ENCODE data around the gene MCAM.
A peak's percentile ranks its signal among the peaks of the same experiment; 100 is the strongest.

MCAM gene

GRCh38 chr11:119320776-119321524 is 4.0 kb upstream of the MCAM start:
- FAIRE-seq (peak; percentile 85), DNase-seq (ENCODE audit: insufficient read length) (peak; percentile 80)
- TF ChIP-seq POLR2AphosphoS5 (IDR thresholded peaks at IDR 0.05; ENCODE audit: low read depth, low read length) = peak; percentile 57
- TF ChIP-seq TAF1 (IDR thresholded peaks at IDR 0.05; ENCODE audit: borderline replicate concordance, low read depth, low read length) = peak; percentile 61; the same call in 1 of the 2 replicates
- peak; percentile 75 for TF ChIP-seq POLR2A (IDR thresholded peaks at IDR 0.05; ENCODE audit: low read depth, low read length)

GRCh38 chr11:119320240-119320775 is 3.4 kb upstream of the MCAM start:
- DNase-seq (ENCODE audit: insufficient read length) (no peak), FAIRE-seq (no peak)
- no peak for TF ChIP-seq POLR2A (IDR thresholded peaks at IDR 0.05; ENCODE audit: low read depth, low read length)
- TF ChIP-seq POLR2AphosphoS5 (IDR thresholded peaks at IDR 0.05; ENCODE audit: low read depth, low read length) = no peak
- TF ChIP-seq TAF1 (IDR thresholded peaks at IDR 0.05; ENCODE audit: borderline replicate concordance, low read depth, low read length) = no peak

DNA sequence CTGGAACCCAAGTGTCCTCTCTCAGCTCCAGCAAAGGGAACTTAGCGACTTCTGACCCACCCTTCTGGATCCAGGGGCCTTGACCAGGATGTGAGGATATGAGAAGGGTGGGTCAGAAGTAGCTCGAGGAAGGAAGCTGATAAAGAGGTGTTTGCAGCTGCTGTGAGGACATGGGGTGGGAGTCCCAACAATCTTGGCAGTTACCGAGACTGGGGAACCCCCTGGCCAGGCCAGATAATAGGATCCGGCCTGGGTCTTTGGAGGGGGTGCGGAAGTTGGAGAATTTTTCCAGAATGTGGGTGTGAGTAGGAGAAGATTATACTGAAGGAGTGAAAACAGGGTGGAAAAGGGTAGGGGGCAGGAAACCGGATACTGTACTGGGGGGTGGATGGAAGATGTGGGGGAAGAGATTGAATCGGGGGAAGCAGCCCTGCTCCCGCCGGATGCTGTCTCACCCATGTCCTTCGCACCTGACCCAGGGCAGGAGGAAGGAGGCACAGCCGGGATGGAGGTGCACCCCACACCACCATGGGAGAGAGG is 2.8 kb upstream of the MCAM start:
- peak; percentile 48 for FAIRE-seq

DNA sequence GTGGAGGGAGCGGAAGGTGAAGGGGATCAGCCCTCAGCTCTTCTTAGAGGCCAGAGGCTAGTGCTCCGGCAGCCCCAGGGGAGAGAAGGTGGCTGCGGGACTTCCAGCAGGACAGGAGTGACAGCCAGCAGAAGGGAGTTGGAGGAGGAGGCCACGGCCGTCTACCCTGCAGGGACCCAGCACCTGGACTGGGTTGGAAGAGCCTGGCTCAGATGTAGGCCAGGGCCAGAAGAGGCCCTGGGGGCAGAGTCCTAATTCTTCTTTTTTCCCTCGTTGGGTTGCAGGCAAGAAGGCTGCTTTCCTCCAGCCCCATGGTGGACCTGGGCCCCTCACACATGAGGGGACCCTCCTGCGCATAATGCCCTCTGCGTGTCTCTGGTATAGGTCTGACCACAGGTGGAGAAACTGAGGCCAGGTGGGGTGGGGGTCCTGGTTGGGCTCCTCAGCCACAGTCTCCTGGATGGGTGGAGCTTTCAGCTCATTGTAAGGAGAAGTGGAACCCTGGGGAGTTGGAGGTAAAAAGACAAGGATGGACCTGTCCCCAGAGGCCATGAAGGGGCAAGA is 2.3 kb upstream of the MCAM start:
- FAIRE-seq (no peak), DNase-seq (ENCODE audit: insufficient read length) (no peak)
- TF ChIP-seq TAF1 (IDR thresholded peaks at IDR 0.05; ENCODE audit: borderline replicate concordance, low read depth, low read length) (no peak), POLR2AphosphoS5 (IDR thresholded peaks at IDR 0.05; ENCODE audit: low read depth, low read length) (no peak), POLR2A (IDR thresholded peaks at IDR 0.05; ENCODE audit: low read depth, low read length) (no peak)

More for the DNA sequence above, 2.8 kb upstream of the MCAM start:
- DNase-seq (ENCODE audit: insufficient read length) = no peak
- no peak for TF ChIP-seq POLR2A (IDR thresholded peaks at IDR 0.05; ENCODE audit: low read depth, low read length)
- no peak for TF ChIP-seq TAF1 (IDR thresholded peaks at IDR 0.05; ENCODE audit: borderline replicate concordance, low read depth, low read length)
- TF ChIP-seq POLR2AphosphoS5 (IDR thresholded peaks at IDR 0.05; ENCODE audit: low read depth, low read length) = no peak

GRCh38 chr11:119318240-119319135 is 1.6 kb upstream of the MCAM start:
- DNase-seq (ENCODE audit: insufficient read length) = peak; percentile 58

DNA sequence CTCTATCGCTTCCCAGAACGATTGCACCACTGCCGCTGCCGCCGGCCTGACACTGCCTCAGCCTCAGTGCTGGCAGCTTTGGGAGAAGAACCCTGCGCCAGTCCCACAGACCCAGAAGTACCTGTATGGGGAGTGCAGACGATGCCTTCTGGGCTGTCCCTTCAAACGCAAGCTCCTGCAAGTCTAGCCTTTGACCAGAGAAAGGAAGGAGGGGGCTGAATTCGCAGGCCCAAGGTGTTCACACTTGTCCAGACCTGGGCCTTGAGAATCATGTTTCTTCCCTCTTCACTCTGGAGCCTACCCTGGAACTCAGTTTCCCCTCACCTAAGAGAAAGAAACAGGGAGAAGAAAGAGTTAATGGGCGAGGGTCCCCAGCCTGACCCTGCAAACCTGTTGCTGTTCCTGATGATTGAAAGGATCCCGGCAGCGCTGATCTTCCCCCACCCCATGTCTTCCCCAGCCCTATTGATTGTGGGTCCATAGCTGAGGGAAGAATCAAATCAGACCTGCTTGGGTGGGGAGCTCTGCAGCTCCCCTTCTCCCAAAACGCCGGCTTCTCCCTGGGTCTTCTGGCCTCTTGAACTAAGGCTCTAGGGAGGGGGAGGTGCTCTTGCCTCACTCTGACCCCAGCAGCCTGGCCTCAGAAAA is 786 bp upstream of the MCAM start:
- no peak for TF ChIP-seq POLR2AphosphoS5 (IDR thresholded peaks at IDR 0.05; ENCODE audit: low read depth, low read length)
- no peak for TF ChIP-seq POLR2A (IDR thresholded peaks at IDR 0.05; ENCODE audit: low read depth, low read length)
- no peak for TF ChIP-seq TAF1 (IDR thresholded peaks at IDR 0.05; ENCODE audit: borderline replicate concordance, low read depth, low read length)
- FAIRE-seq (no peak), DNase-seq (ENCODE audit: insufficient read length) (no peak)

More at GRCh38 chr11:119318240-119319135, 1.6 kb upstream of the MCAM start:
- 0 out of 2 replicates have a peak, but pooled peaks have one; percentile 4 for TF ChIP-seq TAF1 (IDR thresholded peaks at IDR 0.05; ENCODE audit: borderline replicate concordance, low read depth, low read length)
- peak; percentile 87 for TF ChIP-seq POLR2AphosphoS5 (IDR thresholded peaks at IDR 0.05; ENCODE audit: low read depth, low read length)
- peak; percentile 91 for TF ChIP-seq POLR2A (IDR thresholded peaks at IDR 0.05; ENCODE audit: low read depth, low read length)
- peak; percentile 95 for FAIRE-seq

- no peak for TF ChIP-seq POLR2A (IDR thresholded peaks at IDR 0.05; ENCODE audit: low read depth, low read length)
- TF ChIP-seq POLR2AphosphoS5 (IDR thresholded peaks at IDR 0.05; ENCODE audit: low read depth, low read length) = no peak
- no peak for TF ChIP-seq TAF1 (IDR thresholded peaks at IDR 0.05; ENCODE audit: borderline replicate concordance, low read depth, low read length)
- FAIRE-seq (no peak), DNase-seq (ENCODE audit: insufficient read length) (no peak)
These were observed 758 bp downstream of the MCAM start for GRCh38 chr11:119316016-119316728.

- FAIRE-seq (peak; percentile 87), DNase-seq (ENCODE audit: insufficient read length) (no peak)
- TF ChIP-seq POLR2A (IDR thresholded peaks at IDR 0.05; ENCODE audit: low read depth, low read length) (no peak), POLR2AphosphoS5 (IDR thresholded peaks at IDR 0.05; ENCODE audit: low read depth, low read length) (no peak), TAF1 (IDR thresholded peaks at IDR 0.05; ENCODE audit: borderline replicate concordance, low read depth, low read length) (no peak)
These were observed 1.6 kb downstream of the MCAM start for GRCh38 chr11:119315131-119316015.

GRCh38 chr11:119314726-119315125 is 2.2 kb downstream of the MCAM start:
- DNase-seq (ENCODE audit: insufficient read length) (no peak), FAIRE-seq (no peak)
- TF ChIP-seq TAF1 (IDR thresholded peaks at IDR 0.05; ENCODE audit: borderline replicate concordance, low read depth, low read length) (no peak), POLR2A (IDR thresholded peaks at IDR 0.05; ENCODE audit: low read depth, low read length) (no peak), POLR2AphosphoS5 (IDR thresholded peaks at IDR 0.05; ENCODE audit: low read depth, low read length) (no peak)
